Astrocyte (in vitro differentiated cells and primary cell): Measurements from ENCODE around the gene APOBEC3H.

Experiments
- EZH2 ChIP-seq: IDR thresholded peaks from 2 replicates; pipeline ENCODE4 v1.6.1; 2012; ENCODE audit warnings: mild to moderate bottlenecking, low read length, inconsistent platforms; ENCODE audit not compliant: insufficient read depth
- TF ChIP-seq, protein P1 (sequence below): IDR thresholded peaks from 2 replicates; pipeline ENCODE4 v1.5.1; 2011; ENCODE audit warnings: low read depth, mild to moderate bottlenecking, inconsistent platforms, low read length, moderate library complexity; ENCODE audit not compliant: insufficient read depth

DNA sequence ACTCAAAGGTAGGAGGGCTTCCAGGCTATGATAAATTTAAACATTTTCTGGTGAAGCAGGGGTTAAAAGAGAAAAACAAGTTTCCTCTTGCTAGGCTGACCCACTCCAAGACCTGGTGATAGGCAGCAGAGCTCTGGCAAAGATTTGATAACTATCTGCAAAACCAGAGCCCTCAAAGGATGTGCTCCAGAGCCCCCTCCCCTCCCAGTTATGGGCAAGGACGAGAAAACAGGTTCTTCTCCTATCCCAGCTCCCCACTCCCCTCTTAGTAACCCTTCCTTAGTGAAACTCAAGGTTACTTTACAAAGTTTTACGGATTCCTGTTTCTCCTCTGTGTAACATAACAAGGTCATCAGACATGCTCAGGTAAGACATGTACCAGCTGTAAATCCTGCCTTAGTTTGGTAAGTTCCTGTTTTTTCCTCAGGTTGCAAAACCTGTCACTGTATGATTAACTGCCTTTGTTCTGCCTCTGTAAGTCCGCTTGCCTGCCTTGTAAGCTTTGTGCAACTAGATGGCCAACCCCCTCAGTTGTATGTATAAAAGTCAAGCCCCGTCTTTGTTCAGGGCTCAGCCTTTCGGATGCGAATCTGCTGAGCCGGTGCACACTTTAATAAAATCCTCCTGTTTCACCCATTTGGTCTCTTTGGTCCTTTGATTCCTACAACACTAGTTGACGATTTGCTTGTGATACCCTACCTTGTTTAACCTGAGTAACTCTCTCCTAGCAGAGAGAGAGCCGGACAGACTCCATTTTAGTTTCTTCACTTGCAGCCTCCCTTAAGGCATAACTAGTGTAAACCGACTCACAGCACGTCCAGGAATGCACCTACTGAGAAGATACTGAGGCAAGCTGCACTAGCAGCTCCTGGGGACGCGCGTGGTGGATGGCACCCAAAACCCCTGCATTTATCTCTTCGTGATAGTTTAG, 13.9 kb downstream of the APOBEC3H start:
- TF ChIP-seq, protein P1, sequence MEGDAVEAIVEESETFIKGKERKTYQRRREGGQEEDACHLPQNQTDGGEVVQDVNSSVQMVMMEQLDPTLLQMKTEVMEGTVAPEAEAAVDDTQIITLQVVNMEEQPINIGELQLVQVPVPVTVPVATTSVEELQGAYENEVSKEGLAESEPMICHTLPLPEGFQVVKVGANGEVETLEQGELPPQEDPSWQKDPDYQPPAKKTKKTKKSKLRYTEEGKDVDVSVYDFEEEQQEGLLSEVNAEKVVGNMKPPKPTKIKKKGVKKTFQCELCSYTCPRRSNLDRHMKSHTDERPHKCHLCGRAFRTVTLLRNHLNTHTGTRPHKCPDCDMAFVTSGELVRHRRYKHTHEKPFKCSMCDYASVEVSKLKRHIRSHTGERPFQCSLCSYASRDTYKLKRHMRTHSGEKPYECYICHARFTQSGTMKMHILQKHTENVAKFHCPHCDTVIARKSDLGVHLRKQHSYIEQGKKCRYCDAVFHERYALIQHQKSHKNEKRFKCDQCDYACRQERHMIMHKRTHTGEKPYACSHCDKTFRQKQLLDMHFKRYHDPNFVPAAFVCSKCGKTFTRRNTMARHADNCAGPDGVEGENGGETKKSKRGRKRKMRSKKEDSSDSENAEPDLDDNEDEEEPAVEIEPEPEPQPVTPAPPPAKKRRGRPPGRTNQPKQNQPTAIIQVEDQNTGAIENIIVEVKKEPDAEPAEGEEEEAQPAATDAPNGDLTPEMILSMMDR: no peak
- no peak for TF ChIP-seq EZH2
